Fibroblast of lung (primary cell): ENCODE results near the gene CAMKK1.

Source experiments
- CTCF ChIP-seq, 2 donors: IDR thresholded peaks in 1 of 2; conservative IDR thresholded peaks in 1 of 2; 1 replicate in 1 of 2; 2 replicates in 1 of 2; pipeline ENCODE4 v1.5.1; 2011 to 2012; ENCODE audit warnings: low read length in 2 of 2, control low read depth in 1 of 2, inconsistent platforms in 1 of 2, low read depth in 1 of 2, mild to moderate bottlenecking in 1 of 2
- EZH2 ChIP-seq: IDR thresholded peaks from 2 replicates; pipeline ENCODE4 v1.5.1; 2012; ENCODE audit warnings: low read length, control low read depth, mild to moderate bottlenecking; ENCODE audit errors: missing control alignments

- TF ChIP-seq EZH2 (no peak), CTCF (conservative IDR thresholded peaks at IDR 0.05 in 1 of 2, IDR thresholded peaks at IDR 0.05 in 1 of 2; ENCODE audit: low read depth in 1 of 2, low read length in 2 of 2) (no peak)
These were observed 78.5 kb downstream of the CAMKK1 start for GRCh38 chr17:3814361-3814760.
